ENCODE data around the gene RASIP1. TPM values are rescaled to one million over a fixed set of nuclear protein-coding genes. Genes with fewer than 3 reads are reported as not detected.
"Not testable (repeated sequence)": the region's sequence is repeated elsewhere in the genome, so short reads cannot be mapped to it uniquely, and the experiment has no call there.

Gene RASIP1
- total and polyA plus RNA-seq, 7 donors = 3.9 to 9.7 (median 7.0) TPM

GRCh38 chr19:48685583-48685982 is 54.8 kb downstream of the RASIP1 start:
- no peaks in the 10 kb centered on the region for H3K9me3 ChIP-seq
- no peak overlapping the region for H3K27ac ChIP-seq
- intact Hi-C loops (cut with DNase I) = no loop called here
- no peaks in the 10 kb centered on the region for H3K4me1 ChIP-seq
- TF ChIP-seq, protein P1, sequence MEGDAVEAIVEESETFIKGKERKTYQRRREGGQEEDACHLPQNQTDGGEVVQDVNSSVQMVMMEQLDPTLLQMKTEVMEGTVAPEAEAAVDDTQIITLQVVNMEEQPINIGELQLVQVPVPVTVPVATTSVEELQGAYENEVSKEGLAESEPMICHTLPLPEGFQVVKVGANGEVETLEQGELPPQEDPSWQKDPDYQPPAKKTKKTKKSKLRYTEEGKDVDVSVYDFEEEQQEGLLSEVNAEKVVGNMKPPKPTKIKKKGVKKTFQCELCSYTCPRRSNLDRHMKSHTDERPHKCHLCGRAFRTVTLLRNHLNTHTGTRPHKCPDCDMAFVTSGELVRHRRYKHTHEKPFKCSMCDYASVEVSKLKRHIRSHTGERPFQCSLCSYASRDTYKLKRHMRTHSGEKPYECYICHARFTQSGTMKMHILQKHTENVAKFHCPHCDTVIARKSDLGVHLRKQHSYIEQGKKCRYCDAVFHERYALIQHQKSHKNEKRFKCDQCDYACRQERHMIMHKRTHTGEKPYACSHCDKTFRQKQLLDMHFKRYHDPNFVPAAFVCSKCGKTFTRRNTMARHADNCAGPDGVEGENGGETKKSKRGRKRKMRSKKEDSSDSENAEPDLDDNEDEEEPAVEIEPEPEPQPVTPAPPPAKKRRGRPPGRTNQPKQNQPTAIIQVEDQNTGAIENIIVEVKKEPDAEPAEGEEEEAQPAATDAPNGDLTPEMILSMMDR (IDR thresholded peaks at IDR 0.05) = no peak
- H3K4me3 ChIP-seq = no peak overlapping the region
- ATAC-seq = no peak
- DNase-seq = no peak
- no peaks in the 10 kb centered on the region for H3K27me3 ChIP-seq (ENCODE audit: insufficient read depth in 3 of 3, low read length in 2 of 3)
- no peaks in the 10 kb centered on the region for H3K36me3 ChIP-seq (ENCODE audit: insufficient read depth in 1 of 2, low read depth in 1 of 2)
- 83 to 87% (median 85%) methylated on average over 9 of the region's 9 CpGs for WGBS, 3 donors

DNA sequence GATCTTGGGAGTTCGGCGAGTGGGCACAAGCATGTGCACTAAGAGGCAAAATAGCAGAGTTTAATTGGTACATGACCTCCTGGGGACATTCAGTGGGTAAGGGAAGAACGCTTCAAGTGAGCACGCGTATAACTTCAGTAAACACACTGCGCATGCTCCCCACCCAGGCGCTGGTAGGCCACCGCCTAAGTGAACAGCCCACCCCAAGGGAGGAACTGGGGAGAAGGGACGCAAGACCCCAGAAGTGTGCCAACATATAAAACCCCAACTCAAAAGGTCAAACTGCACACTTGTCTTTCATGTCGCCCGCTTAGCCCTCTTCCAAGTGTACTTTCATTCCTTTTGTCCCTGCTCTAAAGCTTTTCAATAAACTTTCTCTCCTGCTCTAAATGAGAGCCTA is 57.1 kb downstream of the RASIP1 start:
- DNase-seq (peak; percentile 44 to 78), ATAC-seq (peak in 3 of 4 donors; percentile 45 to 82 (median 76))
- Histone ChIP-seq H3K27me3 (ENCODE audit: insufficient read depth in 3 of 3, low read length in 2 of 3) (no peaks in the 10 kb centered on the region), H3K4me3 (peak overlapping the region; percentile 40), H3K9me3 (no peaks in the 10 kb centered on the region), H3K27ac (no peak overlapping the region), H3K4me1 (no peaks in the 10 kb centered on the region), H3K36me3 (ENCODE audit: insufficient read depth in 1 of 2, low read depth in 1 of 2) (no peaks in the 10 kb centered on the region)
- WGBS, 3 donors = 33 to 60% (median 53%) methylated on average over 11 of the region's 11 CpGs
- TF ChIP-seq, protein P1 (IDR thresholded peaks at IDR 0.05) = no peak
- intact Hi-C loops (cut with DNase I) = no loop called here

GRCh38 chr19:48681127-48681470 is 59.3 kb downstream of the RASIP1 start:
- no peaks in the 10 kb centered on the region for H3K4me1 ChIP-seq
- H3K27me3 ChIP-seq (ENCODE audit: insufficient read depth in 3 of 3, low read length in 2 of 3) = no peaks in the 10 kb centered on the region
- TF ChIP-seq, protein P1 (IDR thresholded peaks at IDR 0.05) = no peak
- no peak overlapping the region for H3K4me3 ChIP-seq
- ATAC-seq (peak in 2 of 4 donors; percentile 41 to 53), DNase-seq (no peak)
- H3K9me3 ChIP-seq = no peaks in the 10 kb centered on the region
- 77 to 83% (median 79%) methylated on average over 7 of the region's 7 CpGs for WGBS, 3 donors
- intact Hi-C loops (cut with DNase I) = no loop called here
- no peak overlapping the region for H3K27ac ChIP-seq
- H3K36me3 ChIP-seq (ENCODE audit: insufficient read depth in 1 of 2, low read depth in 1 of 2) = no peaks in the 10 kb centered on the region

GRCh38 chr19:48680436-48681126 is 59.8 kb downstream of the RASIP1 start:
- Histone ChIP-seq H3K9me3 (no peaks in the 10 kb centered on the region), H3K27me3 (ENCODE audit: insufficient read depth in 3 of 3, low read length in 2 of 3) (no peaks in the 10 kb centered on the region), H3K27ac (no peak overlapping the region), H3K36me3 (ENCODE audit: insufficient read depth in 1 of 2, low read depth in 1 of 2) (no peaks in the 10 kb centered on the region), H3K4me1 (peaks cover 2% of the 10 kb centered on the region), H3K4me3 (no peak overlapping the region)
- 90 to 91% (median 90%) methylated on average over 41 to 45 of the region's 45 CpGs for WGBS, 3 donors
- intact Hi-C loops (cut with DNase I) = no loop called here
- ATAC-seq (peak in 2 of 4 donors; percentile 11 to 13), DNase-seq (no peak)
- TF ChIP-seq, protein P1 (IDR thresholded peaks at IDR 0.05) = no peak

DNA sequence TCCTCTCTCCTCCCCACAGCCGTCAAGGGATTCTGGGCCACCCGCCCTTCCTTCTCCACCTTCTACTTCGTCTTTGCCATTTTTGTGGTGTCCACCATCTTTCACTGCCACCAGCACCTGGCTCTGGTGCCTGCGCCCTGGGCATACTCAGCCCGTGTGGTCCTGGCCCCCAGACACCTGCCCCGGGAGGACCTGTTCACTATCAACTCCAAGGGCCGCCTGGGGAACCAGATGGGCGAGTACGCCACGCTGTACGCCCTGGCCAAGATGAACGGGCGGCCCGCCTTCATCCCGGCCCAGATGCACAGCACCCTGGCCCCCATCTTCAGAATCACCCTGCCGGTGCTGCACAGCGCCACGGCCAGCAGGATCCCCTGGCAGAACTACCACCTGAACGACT is 60.4 kb downstream of the RASIP1 start:
- H3K36me3 ChIP-seq (ENCODE audit: insufficient read depth in 1 of 2, low read depth in 1 of 2); DNase-seq; H3K4me1 ChIP-seq; H3K27me3 ChIP-seq (ENCODE audit: insufficient read depth in 3 of 3, low read length in 2 of 3); intact Hi-C loops (cut with DNase I); ATAC-seq; H3K9me3 ChIP-seq; H3K27ac ChIP-seq; H3K4me3 ChIP-seq: not testable (repeated sequence)
- WGBS, 3 donors = 91 to 95% (median 92%) methylated on average over 15 to 19 of the region's 19 CpGs
